Peyer's patch (tissue), 4 donors: ENCODE results near the gene AKT3.

ENCODE experiments used
- POLR2A ChIP-seq, 2 donors: fragments of 450-650 bp; IDR thresholded peaks; one replicate each; pipeline ENCODE4 v1.5.1; 2017; ENCODE audit warnings: antibody characterized with exemption in 2 of 2, mild to moderate bottlenecking in 2 of 2, moderate library complexity in 2 of 2
- TF ChIP-seq, protein P1 (sequence below), 6 experiments: fragments of 450-650 bp in 4 of 6; fragments of 200-600 bp in 2 of 6; sonication (generic) in 1 of 6; IDR thresholded peaks; one replicate each; pipeline ENCODE4 v1.5.1; 2017 to 2019; ENCODE audit warnings: antibody characterized with exemption in 6 of 6, mild to moderate bottlenecking in 3 of 6, moderate library complexity in 1 of 6

DNA sequence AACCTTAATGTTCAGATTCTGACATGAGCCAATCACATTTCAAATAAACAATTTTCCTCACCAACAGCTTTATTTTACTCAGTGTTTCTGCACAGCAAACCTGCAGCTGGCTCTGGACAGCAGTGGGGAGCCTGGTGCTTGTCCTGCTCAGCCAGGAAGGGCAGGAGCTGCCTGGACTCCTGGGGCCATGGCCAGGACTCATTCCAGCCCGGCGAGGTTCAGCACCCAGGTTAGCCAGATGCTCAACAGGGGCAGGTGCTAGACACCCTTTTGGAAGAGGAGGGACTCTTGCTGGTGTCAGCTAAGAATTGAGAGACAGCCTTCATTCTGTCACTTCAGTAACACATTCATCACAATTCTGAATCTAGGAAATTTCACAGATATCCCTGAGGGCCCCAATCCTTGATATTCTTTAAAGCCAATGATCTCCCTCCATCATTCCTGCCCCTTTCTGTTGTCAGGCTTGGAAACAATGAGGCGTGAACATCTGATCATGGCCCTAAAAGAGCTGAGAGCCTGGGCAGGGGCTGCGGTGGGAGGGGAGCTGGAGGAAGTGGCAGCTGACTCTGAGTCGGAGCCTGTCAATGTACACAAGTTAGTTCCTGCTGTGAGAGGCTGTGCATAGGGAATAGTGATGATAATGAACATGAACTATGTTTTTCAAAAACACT lies 342.9 kb downstream of the AKT3 start:
- TF ChIP-seq, protein P1, sequence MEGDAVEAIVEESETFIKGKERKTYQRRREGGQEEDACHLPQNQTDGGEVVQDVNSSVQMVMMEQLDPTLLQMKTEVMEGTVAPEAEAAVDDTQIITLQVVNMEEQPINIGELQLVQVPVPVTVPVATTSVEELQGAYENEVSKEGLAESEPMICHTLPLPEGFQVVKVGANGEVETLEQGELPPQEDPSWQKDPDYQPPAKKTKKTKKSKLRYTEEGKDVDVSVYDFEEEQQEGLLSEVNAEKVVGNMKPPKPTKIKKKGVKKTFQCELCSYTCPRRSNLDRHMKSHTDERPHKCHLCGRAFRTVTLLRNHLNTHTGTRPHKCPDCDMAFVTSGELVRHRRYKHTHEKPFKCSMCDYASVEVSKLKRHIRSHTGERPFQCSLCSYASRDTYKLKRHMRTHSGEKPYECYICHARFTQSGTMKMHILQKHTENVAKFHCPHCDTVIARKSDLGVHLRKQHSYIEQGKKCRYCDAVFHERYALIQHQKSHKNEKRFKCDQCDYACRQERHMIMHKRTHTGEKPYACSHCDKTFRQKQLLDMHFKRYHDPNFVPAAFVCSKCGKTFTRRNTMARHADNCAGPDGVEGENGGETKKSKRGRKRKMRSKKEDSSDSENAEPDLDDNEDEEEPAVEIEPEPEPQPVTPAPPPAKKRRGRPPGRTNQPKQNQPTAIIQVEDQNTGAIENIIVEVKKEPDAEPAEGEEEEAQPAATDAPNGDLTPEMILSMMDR (IDR thresholded peaks at IDR 0.05), result no peak
- TF ChIP-seq POLR2A (IDR thresholded peaks at IDR 0.05), result no peak
